Middle frontal gyrus (tissue), 1 donor: Measurements from ENCODE around the gene C16orf87.
"Not testable (repeated sequence)": the region's sequence is repeated elsewhere in the genome, so short reads cannot be mapped to it uniquely, and the experiment has no call there.

ENCODE experiments used
- DNase-seq: peaks from one replicate; pipeline ENCODE4 v3.0.0-alpha.2; 2015; ENCODE audit warnings: low spot score; ENCODE audit errors: extremely low spot score

Gene C16orf87

GRCh38 chr16:46800494-46800893 is 30.5 kb downstream of the C16orf87 start:
- no peak for DNase-seq

DNA sequence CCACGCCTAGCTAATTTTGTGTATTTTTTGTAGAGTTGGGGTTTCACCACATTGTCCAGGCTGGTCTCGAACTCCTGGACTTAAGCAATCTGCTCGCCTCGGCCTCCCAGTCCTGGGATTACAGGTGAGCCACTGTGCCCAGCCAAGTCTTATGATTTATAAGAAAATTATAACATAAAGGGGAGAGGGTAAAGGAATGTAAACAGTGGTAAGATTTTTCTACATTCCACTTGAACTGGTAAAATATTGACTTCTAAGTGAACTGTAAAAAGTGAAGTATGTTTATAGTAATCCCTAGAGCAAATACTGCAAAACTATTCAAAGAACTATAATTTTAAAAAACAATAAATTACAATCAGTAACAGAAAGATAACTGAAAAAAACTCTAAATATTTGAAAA is 33.5 kb downstream of the C16orf87 start:
- no peak for DNase-seq

GRCh38 chr16:46796764-46797269 is 34.2 kb downstream of the C16orf87 start:
- DNase-seq, result no peak

GRCh38 chr16:46793841-46794240 is 37.1 kb downstream of the C16orf87 start:
- DNase-seq, result no peak

GRCh38 chr16:46790599-46791270 is 40.2 kb downstream of the C16orf87 start:
- DNase-seq, result no peak

GRCh38 chr16:46789499-46790414 is 41.2 kb downstream of the C16orf87 start:
- DNase-seq, result no peak

DNA sequence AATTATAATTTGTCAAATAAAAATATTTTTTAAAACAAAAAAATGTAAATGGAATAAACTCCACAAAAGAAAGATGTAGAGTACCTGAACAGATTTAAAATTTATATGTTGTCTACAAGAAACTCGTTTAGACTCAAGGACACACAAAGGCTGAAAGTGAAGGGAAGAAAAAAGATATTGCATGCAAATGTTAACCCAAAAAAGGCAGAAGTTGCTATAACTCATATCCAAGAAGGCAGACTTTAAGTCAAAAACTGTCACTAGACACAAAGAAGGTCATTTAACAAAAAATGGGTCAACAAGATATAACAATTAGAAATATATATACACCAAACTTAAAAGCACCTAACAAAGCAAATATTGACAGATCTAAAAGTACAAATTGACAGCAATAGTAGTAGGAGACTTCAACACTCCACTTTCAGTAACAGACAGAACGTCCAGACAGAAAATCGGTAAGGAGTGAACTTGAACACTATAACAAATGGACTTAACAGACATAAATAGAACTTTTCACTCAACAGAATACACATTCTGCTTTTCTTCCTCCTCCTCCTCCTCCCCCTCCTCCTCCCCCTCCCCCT is 42.0 kb downstream of the C16orf87 start:
- DNase-seq, result no peak

DNA sequence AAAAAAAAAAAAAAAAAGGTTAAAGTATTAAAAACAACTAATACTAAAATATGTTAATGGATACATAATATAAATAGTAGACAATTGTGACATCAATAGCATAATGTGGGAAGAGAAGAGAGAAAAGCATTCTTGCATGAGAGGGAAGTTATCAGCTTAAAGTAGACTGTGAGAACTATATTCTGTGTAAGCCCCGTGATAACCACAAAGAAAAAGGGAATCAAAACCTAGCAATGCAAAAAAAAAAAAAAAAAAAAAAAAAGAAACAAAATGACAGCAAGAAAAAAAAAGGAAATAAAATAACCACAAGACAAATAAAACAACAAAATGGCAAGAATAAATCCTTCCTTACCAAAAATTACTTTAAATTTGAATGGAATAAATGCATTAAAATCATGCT is 43.1 kb downstream of the C16orf87 start:
- no peak for DNase-seq

DNA sequence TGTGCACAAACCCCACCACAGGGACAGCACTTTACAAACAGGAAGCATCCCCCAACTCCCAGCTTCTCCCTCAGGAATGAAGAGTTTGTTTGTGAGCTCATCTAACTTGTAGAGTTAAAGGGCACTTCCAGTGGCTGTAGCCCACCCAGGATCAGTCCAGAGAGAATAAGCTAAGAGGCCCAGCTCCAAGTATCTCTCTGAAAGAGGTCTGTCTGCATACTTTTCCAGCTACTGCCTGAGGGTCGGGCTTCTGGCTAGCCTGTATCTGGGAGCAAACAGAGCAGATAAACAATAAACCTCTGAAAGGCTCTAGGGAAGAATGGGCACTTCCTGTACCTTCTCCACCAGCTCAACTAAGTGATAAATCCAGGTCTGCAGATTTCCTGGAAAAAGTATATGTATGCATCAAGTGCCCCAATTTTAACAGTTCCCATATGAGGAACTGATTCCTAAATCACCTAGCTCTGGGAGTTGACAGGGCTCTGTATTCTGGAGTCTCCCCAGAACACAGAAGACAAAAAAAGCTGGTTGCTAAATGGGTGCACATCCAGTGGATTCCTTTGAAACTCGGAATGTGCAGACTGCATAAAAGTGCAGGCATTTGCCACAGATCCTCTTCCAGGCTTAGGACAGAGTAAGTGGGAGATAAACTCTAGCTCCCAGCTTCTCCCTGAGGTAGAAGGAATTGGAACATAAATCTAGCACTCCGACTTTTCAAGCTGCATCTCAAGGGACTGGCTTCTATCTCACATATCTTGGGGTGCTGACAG is 45.7 kb downstream of the C16orf87 start:
- no peak for DNase-seq

GRCh38 chr16:46784569-46784968 is 46.4 kb downstream of the C16orf87 start:
- DNase-seq, result not testable (repeated sequence)

GRCh38 chr16:46783800-46784199 is 47.2 kb downstream of the C16orf87 start:
- DNase-seq, result no peak

DNA sequence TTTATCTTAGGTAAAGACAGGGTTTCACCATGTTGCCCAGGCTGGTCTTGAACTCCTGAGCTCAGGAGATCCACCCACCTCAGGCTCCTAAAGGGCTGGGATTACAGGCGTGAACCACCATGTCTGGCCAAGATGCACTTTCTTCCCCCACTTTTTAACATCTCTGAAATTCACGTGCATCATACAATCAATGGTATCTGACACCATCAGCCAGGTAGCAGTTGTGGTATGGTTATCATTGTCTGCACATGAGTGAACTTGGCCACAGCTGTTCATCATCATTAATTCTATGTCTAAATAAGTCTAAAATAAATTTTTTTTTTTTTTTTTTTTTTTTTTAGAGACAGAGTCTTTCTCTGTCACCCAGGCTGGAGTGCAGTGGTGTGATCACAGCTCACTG is 48.7 kb downstream of the C16orf87 start:
- DNase-seq, result no peak

DNA sequence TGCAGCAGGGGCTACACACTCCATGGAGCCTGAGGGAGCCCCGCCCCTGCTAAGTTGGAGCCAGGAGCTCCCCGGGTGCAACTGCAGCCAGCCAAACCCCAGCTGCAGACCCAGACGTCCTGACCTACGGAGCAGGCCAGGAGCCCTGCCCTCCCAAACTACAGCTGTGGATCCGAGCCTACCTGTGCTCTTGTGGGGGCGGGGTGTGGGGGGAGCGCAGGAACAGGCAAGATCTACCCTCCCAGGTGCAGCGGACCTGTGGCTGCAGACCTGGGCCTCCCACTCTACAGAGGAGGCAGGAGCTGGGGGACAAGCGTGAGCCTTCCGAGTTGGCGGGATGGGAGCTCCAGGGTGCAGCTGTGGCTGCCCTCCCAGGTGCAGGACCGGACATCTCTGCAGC is 53.2 kb downstream of the C16orf87 start:
- no peak for DNase-seq

DNA sequence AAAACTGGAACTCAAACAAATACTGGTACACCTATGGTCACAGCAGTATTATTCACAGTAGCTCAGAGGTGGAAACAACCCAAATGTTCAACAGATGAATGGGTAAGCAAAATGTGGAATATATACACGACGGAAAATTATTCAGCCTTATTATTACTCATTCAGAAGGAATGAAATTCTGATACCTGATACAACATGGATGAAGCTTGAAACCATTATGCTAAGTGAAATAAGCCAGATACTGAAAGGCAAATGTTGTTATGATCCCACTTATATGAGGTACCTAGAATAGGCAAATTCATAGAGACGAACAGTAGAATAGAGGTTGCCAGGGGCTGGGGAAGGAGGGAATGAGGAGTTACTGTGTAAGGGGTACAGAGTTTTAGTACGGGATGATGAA is 55.8 kb downstream of the C16orf87 start:
- no peak for DNase-seq

DNA sequence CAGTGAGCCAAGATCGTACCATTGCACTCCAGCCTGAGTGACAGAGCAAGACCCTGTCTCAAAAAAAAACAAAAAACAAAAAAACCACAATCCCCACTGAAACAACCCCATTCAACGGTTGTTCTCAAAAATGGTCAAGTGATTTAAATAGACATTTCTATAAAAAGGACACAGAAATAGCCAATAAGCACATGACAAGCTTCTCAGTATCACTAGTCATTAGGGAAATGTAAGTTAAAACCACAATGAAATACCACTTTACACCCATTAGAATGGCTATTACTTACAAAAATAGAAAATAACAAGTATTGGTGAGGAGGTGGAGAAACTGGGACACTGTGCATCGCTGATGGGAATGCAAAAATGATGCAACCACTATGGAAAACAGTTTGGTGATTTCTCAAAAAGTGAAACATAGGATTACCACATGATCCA is 56.2 kb downstream of the C16orf87 start:
- no peak for DNase-seq

DNA sequence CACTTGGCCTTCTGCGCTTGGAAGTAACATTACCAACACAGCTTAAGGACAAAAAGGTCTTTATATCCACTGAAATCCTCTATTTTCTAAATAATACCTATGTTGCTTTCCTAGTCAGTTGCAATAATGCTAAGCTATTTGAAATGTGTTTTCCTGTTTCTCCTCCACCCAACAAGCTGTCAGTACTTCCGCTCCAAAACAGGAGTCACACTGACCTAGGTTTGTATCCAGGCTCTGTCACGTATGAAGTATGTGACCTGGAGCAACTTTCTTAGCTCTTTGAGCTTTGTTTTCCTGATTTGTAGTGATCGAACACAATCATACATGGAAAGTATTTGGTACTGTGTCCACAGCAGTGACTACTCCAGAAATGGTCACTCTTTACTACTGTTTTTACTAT is 58.5 kb downstream of the C16orf87 start:
- no peak for DNase-seq

DNA sequence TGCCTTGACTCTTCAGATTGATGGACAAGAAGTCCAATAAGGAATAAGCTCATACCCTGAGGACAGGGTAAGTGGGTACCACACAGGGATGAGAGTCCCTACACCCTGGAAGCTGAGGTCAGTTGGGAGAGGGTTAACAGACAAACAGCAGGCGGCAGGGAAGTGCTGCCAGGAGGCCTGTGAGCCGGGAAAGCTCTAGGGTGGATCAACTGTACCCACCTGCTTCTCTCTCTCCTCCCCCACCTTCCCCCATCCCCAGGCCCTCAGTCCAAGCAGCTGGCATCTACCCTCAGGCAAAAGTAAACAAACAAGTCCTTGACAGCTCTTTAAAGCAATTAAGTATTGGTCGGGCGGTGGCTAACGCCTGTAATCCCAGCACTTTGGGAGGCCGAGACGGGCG is 62.2 kb downstream of the C16orf87 start:
- no peak for DNase-seq

- DNase-seq, result no peak
Measured at GRCh38 chr16:46765050-46765449, 65.9 kb downstream of the C16orf87 start.

- no peak for DNase-seq
Measured at GRCh38 chr16:46763147-46763546, 67.8 kb downstream of the C16orf87 start.

DNA sequence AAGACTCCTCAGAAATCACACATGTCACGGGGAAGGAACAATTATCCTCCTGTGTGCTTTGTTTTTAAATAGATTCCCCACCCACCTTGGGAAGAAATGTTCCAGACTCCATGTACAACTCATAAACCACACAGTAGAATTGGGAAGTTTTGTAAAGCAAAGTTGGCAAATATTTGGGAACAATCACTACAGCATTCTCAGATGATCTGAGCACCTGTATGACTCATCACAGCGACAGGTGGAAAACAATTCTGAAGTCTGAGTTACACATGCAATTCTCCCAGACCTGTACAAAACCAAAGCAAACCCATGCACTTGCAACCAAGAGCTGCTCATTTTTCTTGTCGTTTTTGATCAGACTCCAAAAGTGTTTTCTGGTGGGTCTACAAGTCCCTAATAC is 68.4 kb downstream of the C16orf87 start:
- no peak for DNase-seq

- DNase-seq, result no peak
Measured at GRCh38 chr16:46759309-46759708, 71.7 kb downstream of the C16orf87 start.
